SH-SY5Y (cell line): Measurements from ENCODE around the gene KRT32.

Source experiments
- GATA2 ChIP-seq: IDR thresholded peaks from 2 replicates; pipeline ENCODE4 v1.6.1; 2011; ENCODE audit warnings: mild to moderate bottlenecking, low read depth, low read length
- GATA3 ChIP-seq: IDR thresholded peaks from 2 replicates; pipeline ENCODE4 v1.6.1; 2011; ENCODE audit warnings: low read depth, mild to moderate bottlenecking, low read length, moderate library complexity

DNA sequence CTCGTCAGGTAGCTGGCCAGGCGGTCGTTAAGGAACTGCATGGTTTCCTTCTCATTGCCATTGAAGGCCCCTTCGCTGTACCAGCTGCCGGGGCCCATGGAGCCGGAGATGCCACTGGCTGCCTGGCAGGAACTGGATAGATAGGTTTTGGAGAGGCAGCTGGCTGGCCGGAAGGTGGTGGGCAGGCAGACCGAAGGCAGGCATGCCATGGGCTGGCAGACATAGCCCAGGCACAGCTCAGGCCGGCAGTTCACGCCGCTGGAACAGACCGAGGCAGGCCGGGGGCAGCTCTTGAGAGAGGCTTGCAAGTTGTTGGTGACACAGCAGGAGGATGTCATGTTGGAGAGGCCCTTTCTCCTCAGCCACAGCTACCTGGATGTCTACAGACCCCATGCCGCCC is at the start of gene KRT32:
- TF ChIP-seq GATA2 (no peak), GATA3 (no peak)
